Hepatocyte (in vitro differentiated cells): ENCODE results near the gene PGM1. TPM values are rescaled to one million over a fixed set of nuclear protein-coding genes. Genes with fewer than 3 reads are reported as not detected.

Source experiments
- DNase-seq: peaks from one replicate; pipeline ENCODE4 v3.0.0-alpha.2; 2016; ENCODE audit warnings: low spot score
- H2AFZ ChIP-seq: fragments of 200-600 bp; sonication (generic); 2 replicates; pipeline ENCODE4 v1.6.0; 2016; ENCODE audit warnings: antibody characterized with exemption, mild to moderate bottlenecking
- H3K27ac ChIP-seq: fragments of 200-600 bp; sonication (generic); 2 replicates; pipeline ENCODE4 v1.5.1; 2016; ENCODE audit warnings: mild to moderate bottlenecking
- H3K27me3 ChIP-seq: fragments of 200-600 bp; sonication (generic); 2 replicates; pipeline ENCODE4 v1.6.1; 2016
- H3K36me3 ChIP-seq: fragments of 200-600 bp; sonication (generic); replicated peaks from 2 replicates; pipeline ENCODE4 v1.5.1; 2016; ENCODE audit warnings: low read depth; ENCODE audit not compliant: insufficient read depth
- H3K4me1 ChIP-seq: fragments of 200-600 bp; sonication (generic); 2 replicates; pipeline ENCODE4 v1.5.1; 2016; ENCODE audit warnings: mild to moderate bottlenecking, moderate library complexity; ENCODE audit not compliant: insufficient read depth
- H3K4me2 ChIP-seq: fragments of 200-600 bp; sonication (generic); 2 replicates; pipeline ENCODE4 v1.6.0; 2016
- H3K4me3 ChIP-seq: fragments of 200-600 bp; sonication (generic); 2 replicates; pipeline ENCODE4 v1.5.1; 2016; ENCODE audit warnings: mild to moderate bottlenecking
- H3K79me2 ChIP-seq: fragments of 200-600 bp; sonication (generic); 2 replicates; pipeline ENCODE4 v1.6.0; 2017; ENCODE audit warnings: mild to moderate bottlenecking
- H3K9me2 ChIP-seq: fragments of 200-600 bp; sonication (generic); replicated peaks from 2 replicates; pipeline ENCODE4 v1.6.0; 2017; ENCODE audit warnings: mild to moderate bottlenecking; ENCODE audit not compliant: insufficient read depth
- H3K9me3 ChIP-seq: fragments of 200-600 bp; sonication (generic); 2 replicates; pipeline ENCODE4 v1.5.1; 2016; ENCODE audit warnings: low read depth, mild to moderate bottlenecking
- H4K20me1 ChIP-seq: fragments of 200-600 bp; sonication (generic); 2 replicates; pipeline ENCODE4 v1.6.0; 2016; ENCODE audit warnings: mild to moderate bottlenecking; ENCODE audit not compliant: insufficient read depth, poor library complexity, severe bottlenecking
- EZH2 ChIP-seq: fragments of 200-600 bp; sonication (generic); IDR thresholded peaks from 2 replicates; pipeline ENCODE4 v1.6.1; 2016; ENCODE audit warnings: antibody characterized with exemption, mild to moderate bottlenecking, borderline replicate concordance
- EZH2phosphoT487 ChIP-seq: fragments of 200-600 bp; sonication (generic); IDR thresholded peaks from one replicate; pipeline ENCODE4 v1.6.1; 2018; ENCODE audit warnings: antibody characterized with exemption, mild to moderate bottlenecking, low read depth, moderate library complexity; ENCODE audit not compliant: unreplicated experiment, severe bottlenecking
- WGBS: methylation state at CpG from one replicate; pipeline ENCODE4 v1.1.6; 2016; ENCODE audit warnings: low lambda C conversion rate; ENCODE audit errors: missing lambda C conversion rate; 5-methylcytosine and 5-hydroxymethylcytosine counted together
- polyA plus RNA-seq: library from polyadenylated mRNA; unstranded; fragments of >200 nt; fragmentation: Nextera tagmentation; extraction: Ambion mirVana; gene quantifications from 2 replicates; pipeline ENCODE4 v1.2.1, GENCODE V29; 2016
- total RNA-seq: library from RNA; depleted of rRNA; stranded (reverse); fragments of >200 nt; gene quantifications from 2 replicates; pipeline ENCODE4 v1.2.3, GENCODE V29; 2014
- TF ChIP-seq, protein P1 (sequence below): fragments of 200-600 bp; sonication (generic); IDR thresholded peaks from 2 replicates; pipeline ENCODE4 v1.5.1; 2016; ENCODE audit warnings: antibody characterized with exemption, mild to moderate bottlenecking; ENCODE audit not compliant: poor library complexity

Gene PGM1
- total and polyA plus RNA-seq, 2 experiments from 2014 or later = 85.0 to 88.9 TPM

DNA sequence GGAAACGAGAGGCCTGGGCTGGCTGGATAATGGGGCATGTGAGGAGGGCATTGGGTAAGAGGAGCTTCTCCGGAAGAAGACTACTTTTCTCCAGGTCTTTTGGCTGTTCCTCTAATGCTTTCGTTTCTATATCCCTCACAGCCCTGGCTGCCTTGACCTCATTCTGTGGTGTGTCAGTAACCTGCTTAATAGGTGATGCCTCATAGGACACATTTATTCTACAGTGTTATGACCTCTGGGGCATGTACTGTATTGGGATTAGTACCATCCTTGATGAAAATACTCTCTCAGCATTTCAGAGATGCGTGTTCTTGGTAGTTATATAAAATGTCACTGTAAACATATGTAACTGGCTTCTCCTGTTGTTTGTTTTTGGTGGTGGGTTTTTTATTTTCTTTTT, 40.1 kb downstream of the PGM1 start:
- no peaks in the 10 kb centered on the region for H3K36me3 ChIP-seq
- H3K9me3 ChIP-seq = no peaks in the 10 kb centered on the region
- TF ChIP-seq, protein P1, sequence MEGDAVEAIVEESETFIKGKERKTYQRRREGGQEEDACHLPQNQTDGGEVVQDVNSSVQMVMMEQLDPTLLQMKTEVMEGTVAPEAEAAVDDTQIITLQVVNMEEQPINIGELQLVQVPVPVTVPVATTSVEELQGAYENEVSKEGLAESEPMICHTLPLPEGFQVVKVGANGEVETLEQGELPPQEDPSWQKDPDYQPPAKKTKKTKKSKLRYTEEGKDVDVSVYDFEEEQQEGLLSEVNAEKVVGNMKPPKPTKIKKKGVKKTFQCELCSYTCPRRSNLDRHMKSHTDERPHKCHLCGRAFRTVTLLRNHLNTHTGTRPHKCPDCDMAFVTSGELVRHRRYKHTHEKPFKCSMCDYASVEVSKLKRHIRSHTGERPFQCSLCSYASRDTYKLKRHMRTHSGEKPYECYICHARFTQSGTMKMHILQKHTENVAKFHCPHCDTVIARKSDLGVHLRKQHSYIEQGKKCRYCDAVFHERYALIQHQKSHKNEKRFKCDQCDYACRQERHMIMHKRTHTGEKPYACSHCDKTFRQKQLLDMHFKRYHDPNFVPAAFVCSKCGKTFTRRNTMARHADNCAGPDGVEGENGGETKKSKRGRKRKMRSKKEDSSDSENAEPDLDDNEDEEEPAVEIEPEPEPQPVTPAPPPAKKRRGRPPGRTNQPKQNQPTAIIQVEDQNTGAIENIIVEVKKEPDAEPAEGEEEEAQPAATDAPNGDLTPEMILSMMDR = no peak
- TF ChIP-seq EZH2 (no peak), EZH2phosphoT487 (no peak)
- no peak overlapping the region for H2AFZ ChIP-seq
- H3K4me1 ChIP-seq = peaks cover 5% of the 10 kb centered on the region
- H3K27ac ChIP-seq = no peak overlapping the region
- no peaks in the 10 kb centered on the region for H3K27me3 ChIP-seq
- DNase-seq = no peak
- H3K79me2 ChIP-seq = no peaks in the 10 kb centered on the region
- no peaks in the 10 kb centered on the region for H3K9me2 ChIP-seq
- no peaks in the 10 kb centered on the region for H4K20me1 ChIP-seq
- no peak overlapping the region for H3K4me2 ChIP-seq
- H3K4me3 ChIP-seq = no peak overlapping the region
- 100% methylated on average over 4 of the region's 4 CpGs for WGBS

DNA sequence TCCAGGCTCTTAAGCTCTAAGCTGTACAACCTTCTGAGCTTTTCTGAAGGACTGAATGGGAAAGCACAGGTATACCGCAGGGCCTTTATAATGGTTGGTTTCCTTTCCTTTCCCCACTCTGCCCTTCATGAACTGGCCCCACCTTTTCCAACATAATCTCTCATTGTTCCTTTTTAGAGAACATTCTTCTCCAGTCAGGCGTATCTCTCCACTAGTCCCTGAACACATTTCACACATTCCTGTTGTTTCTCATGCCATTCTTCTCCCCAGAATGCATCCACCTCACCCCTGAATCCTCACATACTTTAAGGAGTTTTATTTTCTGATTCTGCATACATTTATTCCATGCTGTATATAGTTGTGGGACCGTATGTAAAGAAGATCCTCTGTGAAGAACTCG, 41.3 kb downstream of the PGM1 start:
- no peak overlapping the region for H3K27ac ChIP-seq
- no peak overlapping the region for H2AFZ ChIP-seq
- no peaks in the 10 kb centered on the region for H3K36me3 ChIP-seq
- no peak overlapping the region for H3K4me2 ChIP-seq
- H3K9me2 ChIP-seq = no peaks in the 10 kb centered on the region
- no peaks in the 10 kb centered on the region for H3K79me2 ChIP-seq
- H4K20me1 ChIP-seq = no peaks in the 10 kb centered on the region
- H3K4me1 ChIP-seq = peaks cover 12% of the 10 kb centered on the region
- TF ChIP-seq EZH2phosphoT487 = no peak
- TF ChIP-seq, protein P1 = no peak
- TF ChIP-seq EZH2 = no peak
- no peaks in the 10 kb centered on the region for H3K9me3 ChIP-seq
- H3K27me3 ChIP-seq = no peaks in the 10 kb centered on the region
- no peak overlapping the region for H3K4me3 ChIP-seq
- no peak for DNase-seq
- 92% methylated on average over 4 of the region's 4 CpGs for WGBS

DNA sequence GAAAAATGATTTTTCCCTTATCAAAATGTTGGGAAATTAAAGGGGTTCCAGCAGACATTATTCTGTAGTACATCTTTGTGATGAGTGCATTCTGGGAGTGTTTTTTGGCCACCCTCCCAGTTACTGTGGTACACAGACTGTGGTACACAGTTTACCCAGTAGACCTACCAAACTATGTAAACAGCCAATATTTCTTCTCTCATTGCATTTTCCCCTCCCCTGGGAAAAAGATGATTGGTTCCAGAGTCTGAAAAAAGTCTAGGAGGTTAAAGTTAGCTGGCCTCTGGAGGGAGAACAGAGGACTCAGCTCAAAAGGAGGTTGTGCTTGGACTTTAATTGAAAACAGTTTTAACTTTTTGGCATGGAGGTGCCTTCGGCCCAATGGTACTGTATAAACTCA, 42.5 kb downstream of the PGM1 start:
- Histone ChIP-seq H3K27me3 (no peaks in the 10 kb centered on the region), H4K20me1 (no peaks in the 10 kb centered on the region), H3K36me3 (no peaks in the 10 kb centered on the region), H2AFZ (no peak overlapping the region), H3K27ac (no peak overlapping the region), H3K4me2 (no peak overlapping the region), H3K9me2 (no peaks in the 10 kb centered on the region), H3K4me3 (no peak overlapping the region), H3K79me2 (no peaks in the 10 kb centered on the region), H3K4me1 (peaks cover 24% of the 10 kb centered on the region), H3K9me3 (no peaks in the 10 kb centered on the region)
- TF ChIP-seq EZH2phosphoT487 (no peak), EZH2 (no peak)
- TF ChIP-seq, protein P1 = no peak
- no peak for DNase-seq
- WGBS = 79% methylated on average over 1 of the region's 1 CpG
